ENCODE data around the gene AGL.
"Not testable (repeated sequence)": the region's sequence is repeated elsewhere in the genome, so short reads cannot be mapped to it uniquely, and the experiment has no call there.

AGL gene

DNA sequence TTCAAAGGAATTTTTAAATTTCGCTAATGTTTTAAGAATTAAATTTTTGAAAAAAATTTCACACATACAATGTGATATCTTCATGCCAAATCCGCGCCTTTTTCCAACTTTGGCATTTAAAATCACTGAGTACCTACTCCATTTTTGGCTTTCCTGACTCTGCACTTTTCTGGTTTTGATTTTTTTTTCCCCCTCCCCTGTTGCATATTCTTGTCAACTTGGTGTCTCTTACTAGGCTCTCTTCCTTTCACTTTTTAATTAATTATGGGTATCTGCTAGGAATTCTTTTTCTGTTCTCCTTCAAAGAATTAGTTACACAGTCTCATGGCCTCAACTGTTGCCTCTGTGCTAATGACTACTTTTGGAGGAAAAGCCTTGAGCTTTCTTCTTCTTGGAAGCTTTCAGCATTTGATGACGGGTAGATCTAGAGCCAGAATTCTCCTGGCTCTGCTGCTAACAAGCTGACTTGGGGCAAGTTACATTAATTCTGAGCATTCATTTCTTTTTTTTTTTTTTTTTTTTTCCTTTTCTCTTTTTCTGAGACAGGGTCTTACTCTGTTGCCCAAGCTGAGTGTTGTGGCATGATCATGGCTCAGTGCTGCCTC lies 1.8 kb downstream of the AGL start:
- DNase-seq (ENCODE audit: low spot score): no peak

DNA sequence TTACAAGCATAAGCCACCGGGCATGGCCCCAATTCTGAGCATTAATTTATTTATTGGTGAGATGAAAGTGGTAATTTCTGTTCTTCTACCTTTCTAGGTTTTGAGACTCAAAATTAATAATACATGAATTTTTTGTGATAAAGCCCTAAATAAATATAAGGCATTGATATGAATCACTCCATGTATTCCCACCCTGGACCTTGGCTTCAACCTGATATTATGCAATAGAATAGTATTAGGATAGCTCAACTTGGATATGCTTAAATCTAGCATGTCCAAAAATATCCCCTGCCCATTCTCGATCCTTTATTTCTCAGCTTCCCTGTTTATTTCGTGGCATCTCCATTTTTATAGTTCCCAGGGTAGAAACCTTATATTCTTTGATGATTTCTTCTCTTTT lies 2.5 kb downstream of the AGL start:
- DNase-seq (ENCODE audit: low spot score): no peak

DNA sequence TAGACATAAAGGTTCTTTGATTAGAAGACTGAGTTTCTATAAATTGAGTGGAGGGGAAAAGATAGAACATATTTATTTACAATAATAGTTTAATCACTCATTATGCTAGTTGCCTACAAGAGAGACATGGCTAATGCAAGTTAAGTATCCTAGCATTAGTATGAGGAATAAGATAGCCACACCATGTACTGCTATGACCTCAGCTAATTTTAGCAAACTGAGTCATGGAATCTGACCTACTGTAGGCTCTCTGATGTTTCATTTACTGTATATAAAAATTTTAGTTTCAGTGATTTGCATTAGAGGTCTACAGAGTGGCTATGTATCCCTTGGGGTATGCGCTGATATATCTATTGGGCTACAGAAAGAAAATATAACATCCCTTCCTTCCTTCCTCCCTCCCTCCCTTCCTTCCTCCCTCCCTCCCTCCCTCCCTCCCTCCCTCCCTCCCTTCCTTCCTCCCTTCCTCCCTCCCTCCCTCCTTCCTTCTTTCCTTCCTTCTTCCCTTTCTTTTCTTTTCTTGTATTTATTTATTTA lies 5.8 kb downstream of the AGL start:
- DNase-seq (ENCODE audit: low spot score): no peak

DNA sequence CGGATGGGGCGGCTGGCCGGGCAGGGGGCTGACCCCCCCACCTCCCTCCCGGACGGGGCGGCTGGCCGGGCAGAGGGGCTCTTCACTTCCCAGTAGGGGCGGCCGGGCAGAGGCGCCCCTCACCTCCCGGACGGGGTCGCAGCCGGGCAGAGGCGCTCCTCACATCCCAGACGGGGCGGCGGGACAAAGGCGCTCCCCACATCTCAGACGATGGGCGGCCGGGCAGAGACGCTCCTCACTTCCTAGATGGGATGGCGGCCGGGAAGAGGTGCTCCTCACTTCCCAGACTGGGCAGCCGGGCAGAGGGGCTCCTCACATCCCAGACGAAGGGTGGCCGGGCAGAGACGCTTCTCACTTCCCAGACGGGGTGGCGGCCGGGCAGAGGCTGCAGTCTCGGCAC lies 6.9 kb downstream of the AGL start:
- DNase-seq (ENCODE audit: low spot score): not testable (repeated sequence)

DNA sequence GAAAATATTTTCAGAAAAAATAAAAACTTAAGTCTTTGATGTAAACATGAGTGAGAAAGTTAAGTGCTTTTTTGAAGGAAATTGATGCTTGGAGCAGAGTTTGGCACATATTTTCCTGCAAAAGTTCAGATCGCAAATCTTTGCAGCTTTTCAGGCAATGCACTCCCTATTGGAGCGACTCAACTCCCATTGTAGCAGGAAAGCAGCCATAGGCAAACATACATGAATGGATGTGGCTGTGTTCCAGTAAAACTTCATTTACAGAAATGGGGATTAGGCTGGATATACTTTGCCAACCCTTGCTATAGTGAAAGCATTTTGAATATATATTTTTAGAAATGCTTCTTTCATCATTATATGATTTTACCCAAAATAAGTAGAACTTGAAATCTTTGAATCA lies 8.1 kb downstream of the AGL start:
- no peak for DNase-seq (ENCODE audit: low spot score)

DNA sequence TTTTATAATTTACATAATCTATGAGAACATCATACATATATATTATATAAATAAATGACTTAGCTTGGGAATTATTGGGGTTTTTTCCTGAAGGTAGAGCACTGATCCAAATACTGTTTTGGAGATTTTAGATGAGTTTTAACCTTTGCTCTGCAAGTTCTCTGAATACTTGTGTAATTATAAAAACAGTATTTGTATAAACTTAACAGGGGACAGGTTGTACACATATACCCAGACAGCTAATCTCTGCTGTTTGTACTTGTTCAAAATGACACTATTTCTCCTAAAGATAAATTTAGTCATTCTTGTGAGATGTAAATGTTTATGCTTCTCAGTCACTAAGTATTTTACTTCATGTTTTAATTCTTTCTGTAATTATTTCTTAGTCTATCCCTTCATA lies 8.7 kb downstream of the AGL start:
- no peak for DNase-seq (ENCODE audit: low spot score)

DNA sequence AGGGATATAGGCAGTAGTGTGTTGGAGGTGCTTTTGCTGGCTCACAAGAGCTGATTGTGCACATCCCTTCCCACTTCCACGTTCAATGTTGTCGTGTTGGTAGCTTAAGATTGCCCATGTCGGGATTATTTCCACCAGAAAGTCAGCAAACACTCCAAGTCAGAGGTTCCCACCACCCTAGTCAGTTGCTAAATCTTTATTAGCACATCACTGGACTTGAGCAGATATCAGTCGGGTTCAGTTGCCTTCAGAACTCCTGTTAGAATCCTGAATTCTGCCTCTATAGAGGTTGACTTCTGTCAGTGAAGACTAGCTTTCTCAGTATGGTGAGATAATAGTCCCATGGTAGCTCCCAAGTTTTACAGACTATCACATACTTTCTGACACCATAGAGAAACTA lies 10.5 kb downstream of the AGL start:
- no peak for DNase-seq (ENCODE audit: low spot score)

DNA sequence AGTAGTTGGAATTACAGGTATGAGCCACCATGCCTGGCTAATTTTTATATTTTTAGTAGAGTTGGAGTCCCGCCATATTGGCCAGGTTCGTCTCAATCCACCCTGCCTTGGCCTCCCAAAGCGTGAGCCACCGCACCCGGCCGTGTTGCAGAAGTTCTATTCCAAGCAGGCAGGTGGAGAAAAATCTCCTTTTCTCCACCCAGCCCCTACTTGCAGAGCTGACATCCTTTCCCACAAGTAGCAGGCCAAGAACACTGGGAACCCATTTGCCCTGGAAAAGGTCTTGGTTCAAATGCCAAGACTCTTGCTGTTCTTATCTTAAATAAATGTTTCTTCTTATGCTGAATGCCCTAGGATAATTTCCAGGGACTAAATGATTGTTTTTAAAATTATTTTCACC lies 17.5 kb downstream of the AGL start:
- no peak for DNase-seq (ENCODE audit: low spot score)

DNA sequence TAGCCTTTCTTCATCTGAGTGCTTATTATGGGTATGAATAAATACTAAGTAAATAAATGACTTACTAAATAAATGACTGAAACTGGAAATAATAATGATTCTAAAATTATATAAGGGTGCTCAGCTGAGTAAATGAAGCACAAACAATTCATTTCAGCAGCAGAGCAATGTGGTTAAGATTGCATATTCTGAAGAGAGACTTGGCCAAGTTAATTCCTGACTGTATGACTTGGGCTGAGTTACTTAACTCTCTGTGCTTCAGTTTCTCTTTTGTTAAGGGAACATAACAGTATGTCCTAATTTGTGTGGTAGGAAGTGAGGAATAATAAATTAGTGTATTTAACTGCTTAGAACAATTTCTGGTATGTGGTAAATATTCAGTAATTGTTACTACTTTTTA lies 19.1 kb downstream of the AGL start:
- no peak for DNase-seq (ENCODE audit: low spot score)

DNA sequence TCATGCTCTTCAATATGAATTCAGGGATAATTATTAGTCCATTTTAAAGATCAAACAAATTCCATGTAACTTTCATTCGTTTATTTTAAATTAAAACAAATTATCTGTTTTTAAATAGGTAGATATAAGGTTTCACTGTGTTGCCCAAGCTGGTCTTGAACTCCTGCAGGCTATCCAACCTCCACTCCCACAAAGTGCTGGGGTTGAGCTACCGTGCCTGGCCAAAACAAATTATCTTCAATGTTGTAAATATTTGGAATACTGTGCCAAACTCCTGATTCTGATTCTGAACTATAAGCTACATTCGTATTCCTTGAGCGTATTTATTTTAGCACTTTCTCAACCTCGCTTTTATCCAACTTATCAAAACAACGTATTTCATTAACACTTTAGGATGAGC lies 19.6 kb downstream of the AGL start:
- no peak for DNase-seq (ENCODE audit: low spot score)

DNA sequence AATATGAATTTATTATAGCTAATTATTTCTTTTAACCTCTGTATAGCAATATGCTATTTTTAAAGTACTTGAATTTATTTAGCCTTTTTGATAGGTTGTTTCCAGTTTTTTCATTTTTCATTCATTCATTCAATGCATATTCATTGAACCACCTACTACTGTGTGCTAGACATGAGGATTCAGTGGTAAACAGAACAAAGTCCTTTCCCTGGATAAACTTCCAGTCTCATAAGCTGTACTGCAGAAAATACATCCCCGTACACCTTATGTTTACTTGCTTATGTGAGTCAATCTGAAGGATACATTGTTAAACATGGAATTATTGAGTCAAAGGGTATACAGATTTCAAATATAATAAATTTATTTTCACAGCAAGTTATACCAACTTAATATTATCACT lies 21.9 kb downstream of the AGL start:
- DNase-seq (ENCODE audit: low spot score): no peak

DNA sequence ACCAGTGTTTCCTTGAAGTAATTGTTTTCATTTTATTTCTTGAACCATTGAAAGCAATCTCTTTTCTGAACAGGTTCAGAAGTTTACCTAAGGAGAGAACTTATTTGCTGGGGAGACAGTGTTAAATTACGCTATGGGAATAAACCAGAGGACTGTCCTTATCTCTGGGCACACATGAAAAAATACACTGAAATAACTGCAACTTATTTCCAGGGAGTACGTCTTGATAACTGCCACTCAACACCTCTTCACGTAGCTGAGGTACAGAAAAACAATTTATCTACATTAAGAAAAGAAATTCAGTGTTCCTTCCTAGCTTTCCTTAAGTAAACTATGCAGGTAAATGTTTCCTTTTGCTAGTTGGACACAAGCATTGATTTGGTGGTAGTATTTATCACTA lies 27.4 kb downstream of the AGL start:
- no peak for DNase-seq (ENCODE audit: low spot score)

DNA sequence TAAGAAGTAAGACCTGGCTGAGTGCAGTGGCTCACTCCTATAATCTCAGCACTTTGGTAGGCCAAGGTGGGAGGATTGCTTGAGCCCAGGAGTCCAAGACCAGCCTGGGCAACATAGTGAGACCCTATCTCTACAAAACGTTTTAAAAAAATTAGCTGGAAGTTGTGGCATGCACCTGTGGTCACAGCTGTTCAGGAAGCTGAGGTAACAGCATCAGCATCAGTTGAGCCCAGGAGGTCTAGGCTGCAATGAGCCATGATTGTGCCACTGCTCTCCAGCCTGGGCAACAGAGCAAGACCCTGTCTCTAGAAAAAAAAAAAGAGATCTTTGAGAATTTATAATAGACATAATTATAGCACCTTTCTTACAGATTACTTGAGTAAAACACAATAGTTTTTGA lies 36.0 kb downstream of the AGL start:
- DNase-seq (ENCODE audit: low spot score): no peak

DNA sequence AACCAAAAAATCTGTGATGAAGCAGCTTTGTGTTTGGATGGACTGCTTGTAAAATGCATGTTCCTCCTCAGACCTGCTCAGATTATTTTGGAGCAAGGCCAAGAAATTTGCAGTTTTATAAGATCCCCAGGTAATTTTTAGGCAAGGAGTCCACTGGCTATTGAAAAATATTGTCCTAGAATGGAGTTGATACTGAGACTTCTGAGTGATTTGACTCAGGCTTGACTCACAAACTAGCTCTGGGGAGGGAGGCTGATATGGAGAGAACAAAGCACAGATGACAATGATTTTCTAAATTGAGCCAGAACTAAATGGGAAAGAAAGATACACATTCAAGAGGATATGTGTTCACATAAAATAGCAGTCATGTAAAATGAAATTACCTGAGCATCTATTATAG lies 36.7 kb downstream of the AGL start:
- DNase-seq (ENCODE audit: low spot score): no peak

DNA sequence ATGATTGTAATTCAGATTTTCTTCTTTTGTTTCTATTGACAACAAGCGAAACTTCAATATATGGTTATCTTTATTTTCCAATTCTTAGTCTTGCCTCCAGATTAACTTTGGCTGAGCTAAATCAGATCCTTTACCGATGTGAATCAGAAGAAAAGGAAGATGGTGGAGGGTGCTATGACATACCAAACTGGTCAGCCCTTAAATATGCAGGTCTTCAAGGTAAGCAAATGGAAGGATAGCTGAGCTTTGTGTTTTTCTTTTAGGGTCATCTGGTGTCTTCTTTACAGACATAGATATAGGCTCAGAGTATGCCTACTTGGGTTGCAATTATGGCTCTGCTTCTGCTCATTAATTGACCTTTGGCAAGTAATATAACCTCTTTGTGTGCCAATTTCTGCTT lies 37.7 kb downstream of the AGL start:
- DNase-seq (ENCODE audit: low spot score): no peak

DNA sequence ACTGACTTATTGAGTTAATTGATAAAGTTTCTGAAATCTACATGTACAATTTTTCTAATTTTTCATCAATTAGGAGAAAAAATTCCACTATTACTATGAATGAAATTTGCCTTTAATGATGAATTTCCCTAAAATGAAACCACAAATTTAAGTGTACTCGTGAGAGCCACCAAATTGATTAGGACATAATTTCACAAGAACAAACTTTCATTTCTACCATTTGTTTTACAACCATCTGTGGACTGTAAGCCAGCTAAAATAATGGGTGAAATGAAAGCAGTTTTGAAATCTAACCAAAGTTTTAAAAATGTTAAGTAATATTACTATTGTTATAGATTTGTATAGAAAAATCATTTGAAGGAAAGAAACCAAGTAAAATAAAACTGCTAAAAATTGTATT lies 41.8 kb downstream of the AGL start:
- DNase-seq (ENCODE audit: low spot score): no peak

DNA sequence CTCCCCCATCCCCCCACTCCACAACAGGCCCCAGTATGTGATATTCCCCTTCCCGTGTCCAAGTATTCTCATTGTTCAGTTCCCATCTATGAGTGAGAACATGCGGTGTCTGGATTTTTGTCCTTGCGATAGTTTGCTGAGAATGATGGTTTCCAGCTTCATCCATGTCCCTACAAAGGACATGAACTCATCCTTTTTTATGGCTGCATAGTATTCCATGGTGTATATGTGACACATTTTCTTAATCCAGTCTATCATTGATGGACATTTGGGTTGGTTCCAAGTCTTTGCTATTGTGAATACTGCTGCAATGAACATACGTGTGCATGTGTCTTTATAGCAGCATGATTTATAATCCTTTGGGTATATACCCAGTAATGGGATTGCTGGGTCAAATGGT lies 53.1 kb downstream of the AGL start:
- DNase-seq (ENCODE audit: low spot score): not testable (repeated sequence)

DNA sequence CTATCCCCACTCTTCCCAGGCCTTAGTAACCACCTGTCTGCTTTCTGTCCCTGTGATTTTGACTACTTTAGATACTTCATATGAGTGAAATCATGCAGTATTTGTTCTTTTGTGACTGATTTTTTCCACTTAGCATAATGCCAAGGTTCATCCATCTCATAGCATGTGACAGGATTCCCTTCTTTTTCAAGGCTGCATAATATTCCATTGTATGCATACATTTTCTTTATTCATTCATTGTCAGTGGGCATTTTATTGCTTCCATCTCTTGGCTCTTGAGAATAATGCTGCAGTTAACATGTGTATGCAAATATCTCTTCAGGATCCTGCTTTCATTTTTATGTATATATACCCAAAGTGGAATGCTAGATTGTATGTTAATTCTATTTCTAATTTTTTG lies 56.4 kb downstream of the AGL start:
- no peak for DNase-seq (ENCODE audit: low spot score)

DNA sequence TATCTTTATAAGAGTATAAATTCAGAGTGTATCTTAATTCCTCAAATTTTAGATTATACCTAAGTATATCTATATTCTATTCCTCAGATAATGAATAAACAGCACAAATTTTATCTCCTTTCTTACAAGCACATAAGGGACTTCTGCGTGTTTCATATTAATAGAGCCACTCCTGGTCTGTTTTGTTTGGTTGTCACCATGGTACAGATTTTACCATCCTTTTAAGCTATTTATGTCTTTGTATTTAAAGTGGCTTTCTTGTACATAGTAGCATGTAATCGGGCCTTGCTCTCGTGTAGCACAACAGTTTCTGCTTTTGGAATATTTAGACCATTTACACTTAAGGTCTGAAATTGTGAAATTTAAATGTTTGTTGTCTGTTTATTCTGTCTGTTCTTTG lies 67.1 kb downstream of the AGL start:
- no peak for DNase-seq (ENCODE audit: low spot score)

DNA sequence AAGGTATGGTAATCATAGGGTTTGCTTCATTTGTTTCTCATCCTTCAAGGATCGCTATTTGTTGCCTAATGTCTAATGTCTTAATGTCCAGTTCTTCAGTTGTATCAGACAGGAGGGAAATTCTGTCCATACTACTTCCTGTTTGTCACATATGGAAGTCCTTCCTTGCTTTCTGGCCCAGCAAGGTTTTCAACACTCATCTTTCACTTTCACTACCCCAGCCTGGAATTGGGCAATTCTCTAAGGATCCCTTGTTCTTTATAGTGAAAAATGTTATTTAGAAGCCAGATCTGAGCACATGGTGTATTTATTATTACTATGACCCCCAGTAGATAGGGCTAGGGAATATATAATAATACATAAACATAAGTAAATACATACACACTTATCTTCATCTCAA lies 69.1 kb downstream of the AGL start:
- no peak for DNase-seq (ENCODE audit: low spot score)

DNA sequence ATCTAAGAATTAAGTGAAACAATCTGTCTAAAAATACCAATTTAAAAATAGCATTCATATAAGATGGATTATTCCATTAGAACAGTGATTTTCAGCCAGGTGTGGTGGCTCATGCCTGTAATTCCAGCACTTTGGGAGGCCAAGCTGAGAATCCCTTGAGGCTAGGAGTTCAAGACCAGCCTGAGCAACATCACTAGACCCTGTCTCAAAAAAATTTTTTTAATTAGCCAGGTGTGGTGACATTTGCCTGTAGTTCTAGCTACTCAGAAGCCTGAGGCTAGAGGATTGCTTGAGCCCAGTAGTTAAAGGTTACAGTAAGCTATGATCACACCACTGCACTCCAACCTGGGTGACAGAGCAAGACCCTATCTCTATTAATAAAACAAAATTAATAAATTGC lies 84.6 kb downstream of the AGL start:
- no peak for DNase-seq (ENCODE audit: low spot score)

DNA sequence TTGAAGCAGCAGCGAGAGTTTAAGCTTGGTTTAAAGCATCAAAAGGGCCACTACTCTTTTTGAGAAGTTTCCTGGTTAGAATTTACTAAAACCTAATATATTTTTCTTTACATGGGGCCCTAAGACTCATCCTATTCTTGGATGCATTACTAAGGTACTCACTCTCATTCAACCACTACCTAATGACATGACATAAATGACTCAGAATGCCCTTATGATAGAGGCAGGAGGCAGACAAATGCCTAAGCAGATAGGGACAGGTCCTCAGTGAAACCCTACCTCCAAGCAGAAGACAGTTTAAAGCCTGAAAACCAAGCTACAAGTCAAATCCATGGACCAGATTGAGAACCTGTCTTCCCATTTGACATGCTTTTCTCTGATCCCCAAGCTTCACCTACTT lies 85.4 kb downstream of the AGL start:
- DNase-seq (ENCODE audit: low spot score): no peak

DNA sequence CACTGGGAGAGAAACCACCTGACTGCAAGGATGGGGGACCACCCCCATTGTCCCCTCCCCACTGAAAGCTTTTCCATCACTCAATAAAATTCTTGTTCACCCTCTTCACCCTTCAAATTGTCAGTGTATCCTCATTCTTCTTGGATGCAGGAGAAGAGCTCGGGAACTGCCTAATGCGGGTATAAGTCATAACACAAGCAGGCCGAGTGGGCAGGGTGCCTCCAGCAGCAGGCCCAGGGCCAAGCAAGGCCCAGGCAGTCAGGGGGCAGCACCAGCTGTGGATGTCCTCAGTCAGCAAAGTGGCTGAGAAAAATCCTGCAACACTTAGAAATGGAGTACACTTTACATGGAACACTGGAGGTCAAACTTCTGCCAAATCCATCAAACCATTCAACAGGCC lies 85.9 kb downstream of the AGL start:
- DNase-seq (ENCODE audit: low spot score): no peak

DNA sequence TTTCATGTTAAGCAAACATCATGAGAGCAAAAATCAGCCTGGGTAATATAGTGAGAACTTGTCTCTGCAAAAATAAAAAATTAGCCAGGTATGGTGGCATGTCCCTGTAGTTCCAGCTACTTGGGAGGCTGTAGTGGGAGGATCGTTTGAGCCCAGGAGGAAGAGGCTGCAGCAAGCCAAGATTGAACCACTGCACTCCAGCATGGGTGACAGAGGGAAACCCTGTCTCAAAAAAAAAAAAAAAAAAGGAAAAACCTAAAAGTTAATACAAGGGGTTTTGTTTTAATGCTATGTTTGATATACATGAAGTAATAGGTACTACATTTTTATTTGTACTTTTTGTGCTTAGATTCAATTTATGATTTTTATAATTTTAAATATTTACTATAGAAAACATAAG lies 92.6 kb downstream of the AGL start:
- no peak for DNase-seq (ENCODE audit: low spot score)
